DND-41 (cell line): ENCODE data around the gene EPHB1.

Source experiments
- ATAC-seq: fragments of 200-7000 bp; cut with Tn5 transposase; 3 replicates; pipeline ENCODE4 v1.9.1; 2021; ENCODE audit warnings: low read depth; ENCODE audit not compliant: insufficient read depth
- DNase-seq: peaks from one replicate; pipeline ENCODE4 v3.0.0-alpha.2; 2020
- H2AFZ ChIP-seq: 2 replicates; pipeline ENCODE4 v1.6.0; 2012; ENCODE audit warnings: low read depth, low read length
- H3K27ac ChIP-seq: 2 replicates; pipeline ENCODE4 v1.5.1; 2012; ENCODE audit warnings: low read length, inconsistent platforms
- H3K27me3 ChIP-seq: fragments of 200-600 bp; sonication (generic); 2 replicates; pipeline ENCODE4 v1.6.0; 2012; ENCODE audit warnings: low read length, mild to moderate bottlenecking, inconsistent platforms; ENCODE audit not compliant: insufficient read depth, poor library complexity
- H3K36me3 ChIP-seq: 2 replicates; pipeline ENCODE4 v1.5.1; 2012; ENCODE audit warnings: low read length, inconsistent platforms; ENCODE audit not compliant: insufficient read depth
- H3K4me1 ChIP-seq: 2 replicates; pipeline ENCODE4 v1.5.1; 2012; ENCODE audit warnings: mild to moderate bottlenecking, low read length; ENCODE audit not compliant: insufficient read depth
- H3K4me2 ChIP-seq: 2 replicates; pipeline ENCODE4 v1.6.0; 2012; ENCODE audit warnings: mild to moderate bottlenecking, moderate library complexity, low read length, inconsistent platforms; ENCODE audit not compliant: insufficient read depth
- H3K4me3 ChIP-seq, 2 experiments: fragments of 200-600 bp in 1 of 2; shearing (Covaris generic) in 1 of 2; 2 replicates each; pipeline ENCODE4 v1.5.1; 2012 to 2016; ENCODE audit warnings: inconsistent platforms in 2 of 2, low read length in 2 of 2, mild to moderate bottlenecking in 2 of 2, low read depth in 1 of 2, moderate library complexity in 1 of 2
- H3K79me2 ChIP-seq: 2 replicates; pipeline ENCODE4 v1.6.0; 2012; ENCODE audit warnings: low read length, inconsistent platforms; ENCODE audit not compliant: insufficient read depth
- H3K9ac ChIP-seq: 2 replicates; pipeline ENCODE4 v1.6.0; 2012; ENCODE audit warnings: low read depth, mild to moderate bottlenecking, inconsistent platforms, low read length, moderate library complexity
- H3K9me3 ChIP-seq: 2 replicates; pipeline ENCODE4 v1.5.1; 2012; ENCODE audit warnings: low read length, moderate library complexity, mild to moderate bottlenecking, inconsistent platforms; ENCODE audit not compliant: insufficient read depth, severe bottlenecking
- H4K20me1 ChIP-seq: 2 replicates; pipeline ENCODE4 v1.6.0; 2012; ENCODE audit warnings: low read length; ENCODE audit not compliant: insufficient read depth
- EZH2 ChIP-seq: IDR thresholded peaks from 3 replicates; pipeline ENCODE4 v1.6.1; 2012; ENCODE audit warnings: borderline replicate concordance, low read depth, mild to moderate bottlenecking, moderate library complexity, low read length, inconsistent platforms; ENCODE audit not compliant: severe bottlenecking
- TF ChIP-seq, protein P1 (sequence below): IDR thresholded peaks from 2 replicates; pipeline ENCODE4 v1.5.1; 2012; ENCODE audit warnings: borderline replicate concordance, low read length, moderate library complexity, mild to moderate bottlenecking; ENCODE audit not compliant: poor library complexity, severe bottlenecking; ENCODE audit errors: extremely low read depth

Gene EPHB1

DNA sequence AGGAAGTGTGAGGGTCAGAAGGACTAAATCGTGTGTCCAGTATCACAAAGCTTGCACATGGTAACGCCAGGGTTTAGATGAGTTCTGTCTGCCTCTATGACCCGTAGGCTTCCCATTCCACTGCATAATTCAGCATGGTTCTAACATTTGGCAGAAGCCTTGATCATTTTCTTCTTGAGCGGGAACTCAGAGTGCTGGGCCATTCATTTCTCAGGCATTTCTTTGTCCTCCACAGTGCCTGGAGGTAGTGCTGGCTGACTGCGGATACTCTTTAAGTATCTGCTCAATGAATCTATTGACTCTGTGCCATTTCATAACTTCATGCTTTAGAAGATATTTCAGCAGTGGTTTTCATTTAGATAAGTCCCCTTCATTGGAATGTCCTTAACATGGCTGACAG, 370.2 kb downstream of the EPHB1 start:
- no peaks in the 10 kb centered on the region for H3K4me1 ChIP-seq
- no peak for ATAC-seq
- no peaks in the 10 kb centered on the region for H3K36me3 ChIP-seq
- no peaks in the 10 kb centered on the region for H3K9me3 ChIP-seq
- H3K27ac ChIP-seq, result no peak overlapping the region
- H3K4me2 ChIP-seq, result no peak overlapping the region
- H3K79me2 ChIP-seq, result no peaks in the 10 kb centered on the region
- H2AFZ ChIP-seq, result no peak overlapping the region
- H3K4me3 ChIP-seq, result no peak overlapping the region
- TF ChIP-seq EZH2, result no peak
- TF ChIP-seq, protein P1, sequence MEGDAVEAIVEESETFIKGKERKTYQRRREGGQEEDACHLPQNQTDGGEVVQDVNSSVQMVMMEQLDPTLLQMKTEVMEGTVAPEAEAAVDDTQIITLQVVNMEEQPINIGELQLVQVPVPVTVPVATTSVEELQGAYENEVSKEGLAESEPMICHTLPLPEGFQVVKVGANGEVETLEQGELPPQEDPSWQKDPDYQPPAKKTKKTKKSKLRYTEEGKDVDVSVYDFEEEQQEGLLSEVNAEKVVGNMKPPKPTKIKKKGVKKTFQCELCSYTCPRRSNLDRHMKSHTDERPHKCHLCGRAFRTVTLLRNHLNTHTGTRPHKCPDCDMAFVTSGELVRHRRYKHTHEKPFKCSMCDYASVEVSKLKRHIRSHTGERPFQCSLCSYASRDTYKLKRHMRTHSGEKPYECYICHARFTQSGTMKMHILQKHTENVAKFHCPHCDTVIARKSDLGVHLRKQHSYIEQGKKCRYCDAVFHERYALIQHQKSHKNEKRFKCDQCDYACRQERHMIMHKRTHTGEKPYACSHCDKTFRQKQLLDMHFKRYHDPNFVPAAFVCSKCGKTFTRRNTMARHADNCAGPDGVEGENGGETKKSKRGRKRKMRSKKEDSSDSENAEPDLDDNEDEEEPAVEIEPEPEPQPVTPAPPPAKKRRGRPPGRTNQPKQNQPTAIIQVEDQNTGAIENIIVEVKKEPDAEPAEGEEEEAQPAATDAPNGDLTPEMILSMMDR, result no peak
- H3K9ac ChIP-seq, result no peak overlapping the region
- no peak for DNase-seq
- no peaks in the 10 kb centered on the region for H3K27me3 ChIP-seq
- no peaks in the 10 kb centered on the region for H4K20me1 ChIP-seq

DNA sequence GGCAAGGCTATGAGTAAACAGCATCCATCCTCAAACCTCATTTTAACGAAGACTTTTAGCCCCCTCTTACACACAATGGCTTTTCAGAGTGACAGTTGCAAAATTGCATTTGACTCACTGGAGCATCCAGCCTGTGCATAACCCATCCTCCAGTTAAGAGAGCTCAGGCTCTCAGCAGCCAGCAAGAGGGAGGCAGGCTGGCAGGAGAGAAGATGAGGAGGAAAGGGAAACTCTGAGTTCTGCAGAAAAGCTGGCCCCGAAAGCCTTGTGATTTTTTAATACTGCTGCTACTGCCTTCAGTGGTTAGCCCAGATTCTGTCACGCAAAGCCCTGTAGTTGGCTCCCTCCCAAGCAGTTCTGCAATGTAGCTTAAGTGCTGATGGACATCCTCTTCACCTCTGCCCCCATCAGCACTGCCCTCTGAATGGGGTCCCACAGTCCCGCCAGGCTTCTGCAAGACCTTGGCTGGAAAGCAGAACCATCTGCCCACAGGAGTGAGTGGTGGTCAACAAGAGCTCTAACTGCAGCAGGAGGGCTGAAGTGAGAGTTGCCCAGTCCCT, 371.3 kb downstream of the EPHB1 start:
- no peak for DNase-seq
- no peak overlapping the region for H3K4me3 ChIP-seq
- H3K4me1 ChIP-seq, result no peaks in the 10 kb centered on the region
- no peaks in the 10 kb centered on the region for H4K20me1 ChIP-seq
- no peak overlapping the region for H3K27ac ChIP-seq
- no peaks in the 10 kb centered on the region for H3K9me3 ChIP-seq
- TF ChIP-seq, protein P1, result no peak
- TF ChIP-seq EZH2, result no peak
- ATAC-seq, result no peak
- H3K9ac ChIP-seq, result no peak overlapping the region
- H3K4me2 ChIP-seq, result no peak overlapping the region
- H2AFZ ChIP-seq, result no peak overlapping the region
- no peaks in the 10 kb centered on the region for H3K79me2 ChIP-seq
- no peaks in the 10 kb centered on the region for H3K27me3 ChIP-seq
- H3K36me3 ChIP-seq, result no peaks in the 10 kb centered on the region

- DNase-seq, result no peak
- Histone ChIP-seq H3K4me2 (no peak overlapping the region), H4K20me1 (no peaks in the 10 kb centered on the region), H3K27ac (no peak overlapping the region), H3K9ac (no peak overlapping the region), H3K27me3 (no peaks in the 10 kb centered on the region), H3K79me2 (no peaks in the 10 kb centered on the region), H2AFZ (no peak overlapping the region), H3K36me3 (no peaks in the 10 kb centered on the region), H3K4me1 (no peaks in the 10 kb centered on the region), H3K4me3 (no peak overlapping the region), H3K9me3 (no peaks in the 10 kb centered on the region)
- ATAC-seq, result no peak
- no peak for TF ChIP-seq EZH2
- TF ChIP-seq, protein P1, result no peak
These were observed 373.8 kb downstream of the EPHB1 start for GRCh38 chr3:135168822-135169221.

DNA sequence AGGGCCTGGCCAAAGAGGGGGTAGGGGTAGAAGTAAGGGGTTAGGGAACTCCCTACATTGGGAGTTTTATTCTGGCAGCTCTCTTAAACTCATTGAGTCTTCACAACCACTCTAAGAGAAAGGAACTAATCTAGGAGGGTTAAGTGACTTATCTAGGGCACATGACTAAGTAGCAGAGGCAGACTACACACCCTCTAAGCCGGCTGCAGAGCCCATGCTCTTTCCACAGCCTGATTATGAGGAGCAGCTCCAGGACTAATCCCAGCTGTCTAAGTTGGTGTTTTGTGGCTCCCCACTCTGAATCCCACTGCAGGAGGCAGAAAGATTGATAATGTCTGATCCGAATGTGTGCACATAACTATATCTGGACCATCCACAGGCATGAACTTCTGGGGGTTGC, 374.6 kb downstream of the EPHB1 start:
- Histone ChIP-seq H3K36me3 (no peaks in the 10 kb centered on the region), H2AFZ (no peak overlapping the region), H4K20me1 (no peaks in the 10 kb centered on the region), H3K9me3 (no peaks in the 10 kb centered on the region), H3K79me2 (no peaks in the 10 kb centered on the region), H3K4me1 (no peaks in the 10 kb centered on the region), H3K27me3 (no peaks in the 10 kb centered on the region), H3K4me2 (no peak overlapping the region), H3K9ac (no peak overlapping the region), H3K4me3 (no peak overlapping the region), H3K27ac (no peak overlapping the region)
- DNase-seq (no peak), ATAC-seq (no peak)
- no peak for TF ChIP-seq EZH2
- TF ChIP-seq, protein P1, result no peak
